Loucy (cell line): ENCODE data around the gene SEC22C.

Source experiments
- EZH2phosphoT487 ChIP-seq: fragments of 200-600 bp; IDR thresholded peaks from 2 replicates; pipeline ENCODE4 v1.6.1; 2018; ENCODE audit warnings: antibody characterized with exemption, mild to moderate bottlenecking, moderate library complexity, borderline replicate concordance
- TF ChIP-seq, protein P1 (sequence below): fragments of 200-600 bp; sonication (generic); conservative IDR thresholded peaks from 2 replicates; pipeline ENCODE4 v1.5.1; 2014; ENCODE audit warnings: mild to moderate bottlenecking, antibody characterized with exemption, low read length

DNA sequence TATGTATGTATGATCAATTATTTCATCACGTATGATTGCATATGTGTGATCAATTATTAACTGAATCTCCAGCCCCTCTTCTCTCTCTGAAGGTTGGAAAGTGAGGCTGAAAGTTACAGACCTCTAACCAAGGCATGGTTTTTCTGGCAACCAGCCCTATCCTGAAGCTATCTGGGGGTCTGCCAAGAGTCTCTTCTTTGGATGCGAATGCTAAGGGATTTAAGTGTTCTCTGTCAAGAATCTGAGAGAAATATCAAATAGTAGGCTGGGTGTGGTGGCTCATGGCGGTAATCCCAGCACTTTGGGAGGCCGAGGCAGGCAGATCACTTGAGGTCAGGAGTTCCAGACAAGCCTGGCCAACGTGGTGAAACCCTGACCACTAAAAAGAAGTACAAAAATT is 26.8 kb upstream of the SEC22C start:
- TF ChIP-seq, protein P1, sequence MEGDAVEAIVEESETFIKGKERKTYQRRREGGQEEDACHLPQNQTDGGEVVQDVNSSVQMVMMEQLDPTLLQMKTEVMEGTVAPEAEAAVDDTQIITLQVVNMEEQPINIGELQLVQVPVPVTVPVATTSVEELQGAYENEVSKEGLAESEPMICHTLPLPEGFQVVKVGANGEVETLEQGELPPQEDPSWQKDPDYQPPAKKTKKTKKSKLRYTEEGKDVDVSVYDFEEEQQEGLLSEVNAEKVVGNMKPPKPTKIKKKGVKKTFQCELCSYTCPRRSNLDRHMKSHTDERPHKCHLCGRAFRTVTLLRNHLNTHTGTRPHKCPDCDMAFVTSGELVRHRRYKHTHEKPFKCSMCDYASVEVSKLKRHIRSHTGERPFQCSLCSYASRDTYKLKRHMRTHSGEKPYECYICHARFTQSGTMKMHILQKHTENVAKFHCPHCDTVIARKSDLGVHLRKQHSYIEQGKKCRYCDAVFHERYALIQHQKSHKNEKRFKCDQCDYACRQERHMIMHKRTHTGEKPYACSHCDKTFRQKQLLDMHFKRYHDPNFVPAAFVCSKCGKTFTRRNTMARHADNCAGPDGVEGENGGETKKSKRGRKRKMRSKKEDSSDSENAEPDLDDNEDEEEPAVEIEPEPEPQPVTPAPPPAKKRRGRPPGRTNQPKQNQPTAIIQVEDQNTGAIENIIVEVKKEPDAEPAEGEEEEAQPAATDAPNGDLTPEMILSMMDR: no peak
- no peak for TF ChIP-seq EZH2phosphoT487
